Nephron progenitor cell (in vitro differentiated cells): ENCODE measurements around the gene ZMYND15.
A peak's percentile ranks its signal among the peaks of the same experiment; 100 is the strongest.
"Not testable (repeated sequence)": the region's sequence is repeated elsewhere in the genome, so short reads cannot be mapped to it uniquely, and the experiment has no call there.

Experiments used
- DNase-seq: peaks from one replicate; pipeline ENCODE4 v3.0.0; 2021
- H3K27ac Mint-ChIP-seq: 2 replicates; pipeline ENCODE4 v1.8.0; 2021; ENCODE audit warnings: mild to moderate bottlenecking, moderate library complexity, mixed read lengths
- H3K27me3 Mint-ChIP-seq: 2 replicates; pipeline ENCODE4 v1.8.0; 2021; ENCODE audit warnings: mild to moderate bottlenecking, low read depth, mixed read lengths; ENCODE audit not compliant: poor library complexity
- H3K36me3 Mint-ChIP-seq: 2 replicates; pipeline ENCODE4 v1.8.0; 2021; ENCODE audit warnings: low read depth, mixed read lengths
- H3K4me1 Mint-ChIP-seq: 2 replicates; pipeline ENCODE4 v1.8.0; 2021; ENCODE audit warnings: mixed read lengths
- H3K4me3 Mint-ChIP-seq: 2 replicates; pipeline ENCODE4 v1.8.0; 2021; ENCODE audit warnings: mild to moderate bottlenecking, moderate library complexity, mixed read lengths
- H3K9me3 Mint-ChIP-seq: 2 replicates; pipeline ENCODE4 v1.8.0; 2021; ENCODE audit warnings: mild to moderate bottlenecking, moderate library complexity, mixed read lengths
- CTCF ChIP-seq: fragments of 200-600 bp; sonication (generic); IDR thresholded peaks from 2 replicates; pipeline ENCODE4 v1.5.0; 2021; ENCODE audit warnings: antibody characterized with exemption

Gene ZMYND15

GRCh38 chr17:4696437-4696805 is 43.2 kb upstream of the ZMYND15 start:
- DNase-seq, result no peak
- TF ChIP-seq CTCF, result no peak
- peaks cover 3% of the 10 kb centered on the region for H3K27me3 Mint-ChIP-seq
- peaks cover 11% of the 10 kb centered on the region for H3K4me1 Mint-ChIP-seq
- peak overlapping the region; percentile 87 for H3K27ac Mint-ChIP-seq
- H3K4me3 Mint-ChIP-seq, result no peak overlapping the region
- H3K9me3 Mint-ChIP-seq, result no peaks in the 10 kb centered on the region
- peaks cover 56% of the 10 kb centered on the region for H3K36me3 Mint-ChIP-seq

GRCh38 chr17:4699401-4700056 is 40.1 kb upstream of the ZMYND15 start:
- not testable (repeated sequence) for H3K9me3 Mint-ChIP-seq, H3K4me3 Mint-ChIP-seq, H3K27ac Mint-ChIP-seq, DNase-seq, H3K27me3 Mint-ChIP-seq
- Mint-ChIP-seq H3K4me1 (peaks cover 34% of the 10 kb centered on the region), H3K36me3 (peaks cover 30% of the 10 kb centered on the region)

- H3K36me3 Mint-ChIP-seq, result peaks cover 24% of the 10 kb centered on the region
- H3K27me3 Mint-ChIP-seq, result peaks cover 3% of the 10 kb centered on the region
Observed at GRCh38 chr17:4701116-4701515, 38.5 kb upstream of the ZMYND15 start.

GRCh38 chr17:4703330-4703691 is 36.3 kb upstream of the ZMYND15 start:
- Mint-ChIP-seq H3K4me1 (peaks cover 55% of the 10 kb centered on the region), H3K36me3 (peaks cover 7% of the 10 kb centered on the region), H3K4me3 (peak overlapping the region; percentile 95), H3K27ac (peak overlapping the region; percentile 35), H3K9me3 (no peaks in the 10 kb centered on the region), H3K27me3 (peaks cover 10% of the 10 kb centered on the region)
- TF ChIP-seq CTCF, result no peak
- no peak for DNase-seq

More at GRCh38 chr17:4701116-4701515, 38.5 kb upstream of the ZMYND15 start:
- Mint-ChIP-seq H3K9me3 (no peaks in the 10 kb centered on the region), H3K27ac (peak overlapping the region; percentile 56), H3K4me3 (peak overlapping the region; percentile 95), H3K4me1 (peaks cover 46% of the 10 kb centered on the region)
- no peak for TF ChIP-seq CTCF
- no peak for DNase-seq

- H3K4me1 Mint-ChIP-seq, result peaks cover 57% of the 10 kb centered on the region
- H3K4me3 Mint-ChIP-seq, result peak overlapping the region; percentile 95
- not testable (repeated sequence) for DNase-seq, H3K9me3 Mint-ChIP-seq, H3K27me3 Mint-ChIP-seq, H3K36me3 Mint-ChIP-seq
- H3K27ac Mint-ChIP-seq, result peak overlapping the region; percentile 69
Observed at GRCh38 chr17:4704574-4704907, 35.1 kb upstream of the ZMYND15 start.

GRCh38 chr17:4704991-4705390 is 34.6 kb upstream of the ZMYND15 start:
- peaks cover 7% of the 10 kb centered on the region for H3K27me3 Mint-ChIP-seq
- no peak for TF ChIP-seq CTCF
- H3K27ac Mint-ChIP-seq, result no peak overlapping the region

GRCh38 chr17:4706121-4706520 is 33.5 kb upstream of the ZMYND15 start:
- Mint-ChIP-seq H3K9me3 (no peaks in the 10 kb centered on the region), H3K4me3 (peak overlapping the region; percentile 56), H3K27ac (no peak overlapping the region), H3K27me3 (peaks cover 7% of the 10 kb centered on the region), H3K4me1 (peaks cover 60% of the 10 kb centered on the region), H3K36me3 (peaks cover 7% of the 10 kb centered on the region)
- DNase-seq, result no peak
- TF ChIP-seq CTCF, result no peak

More at GRCh38 chr17:4704991-4705390, 34.6 kb upstream of the ZMYND15 start:
- H3K9me3 Mint-ChIP-seq, result no peaks in the 10 kb centered on the region
- DNase-seq, result no peak
- peaks cover 61% of the 10 kb centered on the region for H3K4me1 Mint-ChIP-seq
- H3K36me3 Mint-ChIP-seq, result peaks cover 7% of the 10 kb centered on the region
- peak overlapping the region; percentile 95 for H3K4me3 Mint-ChIP-seq
